HG03442 (cell line): Measurements from ENCODE around the gene PIGA.

Experiments
- ATAC-seq: cut with Tn5 transposase; IDR thresholded peaks from one replicate; pipeline ENCODE4 v1.9.1; 2021; ENCODE audit warnings: mild to moderate bottlenecking, moderate library complexity; ENCODE audit not compliant: unreplicated experiment

Gene PIGA, protein sequence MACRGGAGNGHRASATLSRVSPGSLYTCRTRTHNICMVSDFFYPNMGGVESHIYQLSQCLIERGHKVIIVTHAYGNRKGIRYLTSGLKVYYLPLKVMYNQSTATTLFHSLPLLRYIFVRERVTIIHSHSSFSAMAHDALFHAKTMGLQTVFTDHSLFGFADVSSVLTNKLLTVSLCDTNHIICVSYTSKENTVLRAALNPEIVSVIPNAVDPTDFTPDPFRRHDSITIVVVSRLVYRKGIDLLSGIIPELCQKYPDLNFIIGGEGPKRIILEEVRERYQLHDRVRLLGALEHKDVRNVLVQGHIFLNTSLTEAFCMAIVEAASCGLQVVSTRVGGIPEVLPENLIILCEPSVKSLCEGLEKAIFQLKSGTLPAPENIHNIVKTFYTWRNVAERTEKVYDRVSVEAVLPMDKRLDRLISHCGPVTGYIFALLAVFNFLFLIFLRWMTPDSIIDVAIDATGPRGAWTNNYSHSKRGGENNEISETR

DNA sequence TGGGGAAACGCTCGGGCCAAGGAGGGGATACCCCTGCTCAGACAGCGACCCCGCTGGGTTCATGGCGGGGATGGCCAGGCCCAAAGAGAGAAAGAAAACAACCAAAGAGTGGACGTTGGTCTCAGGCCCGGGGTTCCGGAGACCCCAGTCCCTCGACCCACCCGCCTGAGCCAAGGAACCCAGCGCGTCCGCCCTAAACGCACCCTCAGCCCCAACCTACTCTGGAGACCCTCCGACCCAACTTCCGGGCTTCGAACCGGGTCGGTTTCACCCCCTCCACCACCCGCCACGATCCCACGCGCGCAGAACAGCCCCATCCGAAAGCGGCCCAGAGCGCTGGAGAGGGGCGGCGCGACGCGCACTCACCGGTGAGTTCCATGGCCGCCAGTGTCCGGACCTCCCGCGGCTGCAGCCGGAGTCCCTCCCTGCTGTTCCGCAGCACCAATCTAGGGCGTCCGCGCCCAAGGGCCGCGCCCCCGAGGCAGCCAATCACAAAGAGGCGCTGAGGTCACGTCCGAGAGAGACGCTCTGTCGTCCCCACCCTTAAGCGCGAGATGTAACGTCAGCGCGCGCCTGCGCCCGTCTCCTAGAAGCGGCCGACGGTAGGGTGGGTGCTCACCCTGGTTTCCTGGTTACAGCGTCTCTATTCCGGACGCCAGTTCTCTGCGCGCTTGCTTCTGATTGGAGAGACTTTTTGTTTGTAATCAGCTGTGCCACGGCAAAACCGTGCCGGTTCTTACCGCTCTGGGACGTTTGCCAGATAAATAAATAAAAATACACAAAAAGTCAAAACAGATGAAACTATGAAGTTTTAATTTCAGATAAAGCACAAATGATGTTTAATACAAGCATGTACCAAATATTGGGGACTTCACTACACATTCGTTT is at the start of gene PIGA:
TSS of gene PIGA (minus strand) at position 389 of the 888 bp plus-strand sequence. CDS start 3,593 bp downstream, outside the sequence.
- peak; percentile 98 for ATAC-seq

DNA sequence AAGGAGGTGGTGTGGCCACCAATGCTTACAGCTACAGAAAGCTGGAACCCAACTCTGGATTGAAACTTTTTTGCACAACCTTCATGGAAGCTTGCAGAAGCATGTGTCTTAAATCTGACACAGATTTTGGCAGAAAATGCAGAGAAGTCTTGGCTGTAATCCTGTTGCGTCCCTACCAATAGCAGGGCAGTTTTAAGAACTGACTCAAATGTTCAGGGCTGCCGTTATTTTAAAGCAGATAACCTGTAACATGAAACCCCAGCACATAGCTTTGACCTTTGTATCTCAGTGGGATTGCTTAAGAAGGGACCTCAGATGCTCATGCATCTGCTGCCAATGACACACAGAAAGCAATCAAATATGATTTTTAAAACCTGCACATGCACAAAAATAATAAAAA is 49.0 kb upstream of the PIGA start, which contains the start of gene VEGFD:
TSS of gene VEGFD (minus strand) at position 110 of the 400 bp plus-strand sequence. CDS start 467 bp downstream, outside the sequence.
- no peak for ATAC-seq

DNA sequence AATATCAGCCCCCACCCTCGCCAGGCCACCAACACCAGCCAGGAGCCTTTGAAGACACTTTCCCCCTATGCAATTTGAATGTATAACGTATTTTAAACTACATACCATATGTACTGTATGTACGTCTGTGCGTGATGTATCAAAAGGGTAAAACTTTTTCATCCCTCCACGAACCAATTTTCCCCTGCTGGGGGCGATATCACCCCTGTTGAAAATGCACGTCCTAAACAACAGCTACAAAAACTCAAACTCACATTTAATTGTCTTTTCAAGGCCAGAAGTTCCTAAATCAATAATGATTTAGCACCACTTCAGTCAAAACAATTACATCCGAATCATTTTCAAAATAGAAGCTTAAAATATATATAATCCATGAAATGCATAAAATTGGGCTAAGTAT is 47.5 kb upstream of the PIGA start:
- no peak for ATAC-seq

DNA sequence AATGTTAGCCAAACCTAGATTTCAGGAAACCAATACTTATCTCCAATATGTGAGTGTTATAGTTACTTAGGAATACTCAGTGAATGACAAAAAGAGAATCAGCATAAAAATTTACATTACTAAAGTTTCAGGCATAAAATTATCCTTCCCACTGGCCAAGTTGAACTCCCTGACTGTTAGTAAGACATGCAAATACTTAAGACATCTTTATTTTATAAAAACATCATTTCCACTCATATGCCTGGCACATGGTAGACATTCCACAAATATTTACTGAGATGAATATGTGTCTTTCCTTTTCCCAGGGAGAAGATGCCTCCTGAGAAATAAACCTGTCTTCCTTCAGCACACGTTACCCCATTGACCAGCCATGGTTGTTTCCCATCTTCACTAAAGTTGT is 41.6 kb upstream of the PIGA start:
- ATAC-seq = no peak

DNA sequence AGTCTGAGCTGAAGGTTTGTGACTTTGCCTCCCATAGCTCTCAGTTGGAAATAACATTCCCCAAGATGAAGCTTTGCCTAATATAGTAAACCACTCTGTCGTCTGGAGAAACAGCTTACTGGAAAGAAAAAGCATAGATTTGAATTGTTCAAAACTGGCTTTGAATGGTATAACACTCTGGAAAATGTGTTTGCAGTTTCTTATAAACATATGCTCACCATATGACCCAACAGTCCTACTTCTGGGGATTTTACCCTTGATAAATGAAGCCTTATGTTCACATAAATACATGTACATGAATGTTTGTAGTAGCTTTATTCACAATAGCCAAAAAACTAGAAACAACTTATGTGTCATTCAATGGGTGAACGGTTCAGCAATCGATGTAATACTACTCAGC is 38.7 kb upstream of the PIGA start:
- ATAC-seq = no peak

DNA sequence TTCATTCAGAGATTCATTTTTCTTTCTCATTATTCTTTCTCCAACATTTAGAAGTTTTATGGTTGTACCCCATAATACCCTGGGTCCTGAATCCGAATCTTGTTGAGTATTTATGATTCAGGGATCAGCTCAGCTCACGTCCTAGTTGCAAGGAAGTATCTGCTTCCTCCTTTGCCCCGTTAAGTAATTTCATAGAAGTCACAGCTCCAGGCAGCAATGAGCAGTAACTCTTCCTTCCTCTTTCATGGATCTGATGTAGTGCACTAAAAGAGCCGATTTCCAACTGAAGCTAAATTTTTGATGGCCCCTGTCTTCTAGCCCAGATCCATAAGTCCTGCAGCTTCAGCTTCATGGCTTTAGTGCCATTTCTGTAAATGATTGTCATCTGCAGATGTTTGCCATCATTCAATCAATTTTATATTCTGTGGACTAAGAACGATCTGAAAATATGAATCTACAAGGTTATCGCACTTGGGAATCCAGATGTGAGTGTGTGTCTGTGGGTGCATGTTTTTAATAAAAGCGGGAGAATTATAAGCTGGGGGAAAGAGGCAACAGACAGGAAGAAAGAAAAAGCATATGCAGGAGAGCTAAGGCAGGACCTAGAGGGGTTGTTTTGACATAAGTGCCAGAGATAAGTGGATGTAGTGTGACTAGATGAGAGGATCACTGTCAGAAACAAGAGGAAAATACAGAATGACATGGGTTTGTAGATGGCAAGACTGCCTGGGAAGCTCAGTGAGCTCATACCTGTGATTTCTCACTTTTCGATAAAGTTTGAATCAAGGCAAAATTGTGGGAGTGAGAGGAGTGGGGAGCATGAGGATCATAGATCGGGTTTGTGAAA is 31.4 kb upstream of the PIGA start:
- ATAC-seq = no peak

DNA sequence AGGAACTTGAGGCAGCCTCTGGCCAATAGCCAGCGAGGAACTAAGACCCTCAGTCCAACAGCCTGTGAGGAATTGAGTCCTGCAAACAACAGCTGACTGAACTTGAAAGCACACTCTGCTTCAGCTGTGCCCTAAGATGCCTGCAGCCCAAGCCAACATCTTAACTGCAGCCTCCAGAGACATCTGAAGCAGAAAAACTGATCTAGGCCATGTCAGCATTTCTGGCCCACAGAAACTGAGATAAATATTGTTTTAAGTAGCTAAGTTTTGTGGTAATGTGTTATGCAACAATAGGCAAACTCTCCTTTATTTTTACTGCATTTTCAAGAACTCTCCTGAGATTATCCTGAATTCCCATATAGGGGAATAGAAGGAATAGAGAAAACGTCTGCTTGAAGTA is 24.4 kb upstream of the PIGA start:
- ATAC-seq = no peak

DNA sequence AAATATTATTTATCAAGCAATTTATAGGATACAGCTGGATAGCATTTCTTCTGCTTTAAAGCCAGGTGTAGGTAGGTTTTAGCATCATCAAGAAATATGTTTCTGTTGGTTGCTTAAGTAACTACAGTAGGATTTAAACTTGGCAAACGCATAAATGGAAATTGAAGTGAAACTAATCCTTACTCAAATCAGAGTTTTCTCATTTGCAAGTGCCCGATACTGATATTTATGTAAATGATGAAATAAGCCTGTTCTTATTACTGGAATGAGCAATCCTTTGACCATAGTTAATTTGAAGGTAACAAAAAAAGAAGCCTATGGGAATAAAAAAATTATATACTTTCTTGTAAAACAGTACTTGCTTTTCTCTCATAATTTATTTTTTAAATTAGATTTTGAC is 23.2 kb upstream of the PIGA start:
- ATAC-seq = no peak

DNA sequence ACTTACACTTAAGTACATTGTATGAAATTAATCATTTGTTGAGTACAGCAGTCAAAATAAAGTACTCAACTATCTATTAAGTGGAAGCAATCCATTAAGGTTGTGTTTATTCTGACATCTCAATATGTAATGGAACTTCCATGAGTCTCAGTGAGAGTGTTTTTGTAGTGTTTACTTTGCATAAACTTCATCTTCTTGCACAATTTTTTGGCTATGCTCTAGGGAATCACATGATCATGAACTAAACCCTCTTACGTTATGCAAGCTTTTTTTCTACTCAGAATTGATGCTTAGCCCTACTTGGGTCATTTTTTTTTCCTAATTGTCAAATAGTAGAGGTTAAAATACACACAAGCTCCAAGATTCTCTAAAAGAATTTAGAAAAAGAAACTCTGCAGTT is 21.1 kb upstream of the PIGA start:
- no peak for ATAC-seq

DNA sequence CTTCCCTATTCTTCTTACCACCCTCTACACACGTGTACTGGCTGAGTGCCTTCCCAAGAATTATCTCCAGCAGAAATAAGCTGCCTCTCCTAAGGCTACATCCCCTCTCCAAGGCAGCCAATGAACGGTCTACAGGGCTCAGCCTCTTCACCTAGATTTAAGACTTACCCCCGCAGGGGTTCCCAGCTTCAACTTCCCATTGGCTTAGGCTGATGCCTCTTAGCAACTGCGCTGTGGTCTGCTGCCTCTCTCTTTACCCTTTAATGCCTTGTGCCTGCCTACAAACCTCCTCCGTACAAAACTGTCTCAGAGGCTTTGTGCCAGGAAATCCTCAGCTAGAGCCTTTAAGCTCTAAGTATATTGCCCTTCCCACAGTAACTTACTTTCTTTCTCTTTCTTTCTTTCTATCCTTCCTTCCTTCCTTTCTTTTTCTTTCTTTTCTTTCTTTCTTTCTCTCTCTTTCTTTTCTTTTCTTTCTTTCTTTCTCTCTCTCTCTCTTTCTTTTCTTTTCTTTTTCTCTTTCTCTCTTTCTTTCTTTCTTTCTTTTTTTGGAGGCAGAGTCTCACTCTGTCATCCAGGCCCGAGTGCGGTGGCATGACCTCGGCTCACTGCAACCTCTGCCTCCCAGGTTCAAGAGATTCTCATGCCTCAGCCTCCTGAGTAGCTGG is 15.1 kb upstream of the PIGA start:
- no peak for ATAC-seq

DNA sequence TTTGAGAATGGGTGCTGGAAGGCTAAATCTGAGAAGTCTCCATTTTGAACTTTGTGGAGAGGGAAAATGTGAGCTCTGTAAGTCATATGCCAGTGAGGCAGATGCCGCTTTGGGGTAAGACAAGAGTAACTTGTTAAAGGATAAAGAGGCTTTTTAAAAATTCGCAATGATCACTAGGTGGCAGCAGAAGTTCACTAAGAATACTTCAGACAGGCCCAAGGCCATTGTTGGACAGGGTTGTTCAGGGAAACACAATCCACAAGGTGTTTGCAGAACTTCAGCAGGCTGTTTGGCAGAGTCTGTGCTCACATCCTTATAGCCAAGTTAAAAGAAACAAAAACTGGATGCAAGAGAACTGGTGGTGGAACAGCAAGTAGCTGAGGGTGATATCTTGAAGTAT is 13.7 kb upstream of the PIGA start:
- ATAC-seq = no peak

DNA sequence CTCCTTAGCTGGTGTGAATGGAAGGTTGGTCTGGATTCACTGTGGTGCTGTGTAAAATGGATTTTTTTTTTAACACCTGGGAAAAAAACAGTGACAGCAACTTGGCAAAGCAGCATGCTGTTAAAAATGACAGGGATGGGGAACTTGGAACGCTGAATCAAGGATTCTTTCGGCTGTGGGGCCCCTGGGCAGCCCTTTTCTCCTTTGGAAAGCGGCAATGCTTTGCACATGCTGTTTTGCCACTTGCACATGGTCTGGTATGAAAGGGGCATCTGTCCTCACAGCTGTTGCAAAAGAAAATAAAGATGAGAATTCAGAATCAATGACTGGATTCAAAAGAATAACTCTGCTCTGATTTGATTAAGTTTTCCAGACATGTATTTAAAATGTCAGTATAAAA is 10.7 kb upstream of the PIGA start:
- no peak for ATAC-seq

DNA sequence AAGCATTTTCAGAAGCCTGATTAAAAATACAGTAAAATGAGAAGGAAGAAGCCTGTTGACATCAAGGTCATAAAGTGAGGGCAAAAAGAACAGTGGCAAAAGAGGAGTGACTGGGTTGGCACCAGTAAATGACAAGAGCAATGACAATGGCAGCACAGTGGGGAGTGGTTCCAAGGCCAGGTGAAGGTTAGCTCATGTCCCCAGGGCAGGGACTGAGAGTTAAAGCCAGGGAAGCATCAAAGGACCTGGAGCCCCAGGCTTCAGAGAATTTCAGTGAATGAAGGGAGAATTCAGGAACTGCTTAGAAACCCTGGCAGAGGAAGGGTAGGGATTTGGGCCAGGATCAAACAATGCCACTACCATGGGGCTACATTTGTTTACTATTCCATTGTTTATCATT is 8.8 kb upstream of the PIGA start:
- no peak for ATAC-seq

DNA sequence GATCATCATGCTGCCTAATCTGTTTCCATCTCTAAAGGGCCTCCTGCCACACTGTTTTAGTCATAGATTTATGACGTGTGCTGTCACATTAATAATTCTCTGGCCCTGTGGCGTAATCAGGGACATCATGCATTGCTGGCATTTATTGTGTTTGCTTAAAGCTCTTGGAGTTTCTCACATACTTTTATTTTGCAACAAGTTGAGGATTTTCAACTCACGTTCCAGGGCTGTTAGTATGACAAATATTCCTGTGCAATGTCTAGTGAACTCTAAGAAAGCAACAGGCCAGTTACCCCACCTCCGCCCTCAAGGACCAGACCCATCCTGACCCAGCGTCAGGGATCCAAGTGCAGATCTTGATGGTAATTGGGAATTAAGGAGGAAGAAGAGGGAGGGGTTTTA is 7.8 kb upstream of the PIGA start:
- ATAC-seq = no peak

DNA sequence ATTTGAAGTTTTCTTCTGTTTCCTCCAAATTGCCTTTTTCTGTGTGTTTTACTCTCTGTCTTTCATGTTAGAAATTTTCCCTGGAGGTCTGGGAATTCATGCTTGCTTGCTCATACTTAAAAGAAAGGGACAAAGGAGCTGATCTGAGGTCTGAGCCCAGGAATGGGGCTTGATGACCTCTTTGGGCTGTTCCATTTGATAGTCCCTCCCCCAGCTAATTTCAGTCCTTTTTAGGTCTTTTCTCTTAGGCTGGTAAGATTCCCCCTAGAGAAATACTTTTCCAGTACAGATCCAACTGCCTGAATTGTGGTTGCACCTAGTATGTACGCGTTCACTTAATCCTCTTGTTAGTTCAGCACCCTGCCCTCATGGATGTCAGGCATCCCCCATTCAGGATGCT is 5.5 kb upstream of the PIGA start:
- ATAC-seq = no peak

DNA sequence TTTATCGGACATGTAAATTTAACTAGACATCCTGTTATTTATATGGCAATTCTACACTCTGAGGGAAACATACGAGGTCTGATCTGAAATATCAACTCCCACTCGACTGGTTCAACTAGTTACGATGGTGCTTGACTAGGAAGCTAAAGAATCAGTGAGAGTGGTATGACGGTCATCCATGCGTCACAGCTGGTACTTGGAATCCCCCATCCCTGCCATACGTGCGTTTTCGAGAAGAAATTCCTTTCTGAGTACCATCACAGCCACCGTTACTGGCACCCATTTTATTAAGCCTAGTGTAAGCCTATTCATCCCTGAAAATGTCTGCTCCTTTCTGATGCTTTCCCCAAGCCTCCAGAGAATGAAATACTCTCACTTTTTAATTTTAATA is 695 bp upstream of the PIGA start:
- no peak for ATAC-seq

DNA sequence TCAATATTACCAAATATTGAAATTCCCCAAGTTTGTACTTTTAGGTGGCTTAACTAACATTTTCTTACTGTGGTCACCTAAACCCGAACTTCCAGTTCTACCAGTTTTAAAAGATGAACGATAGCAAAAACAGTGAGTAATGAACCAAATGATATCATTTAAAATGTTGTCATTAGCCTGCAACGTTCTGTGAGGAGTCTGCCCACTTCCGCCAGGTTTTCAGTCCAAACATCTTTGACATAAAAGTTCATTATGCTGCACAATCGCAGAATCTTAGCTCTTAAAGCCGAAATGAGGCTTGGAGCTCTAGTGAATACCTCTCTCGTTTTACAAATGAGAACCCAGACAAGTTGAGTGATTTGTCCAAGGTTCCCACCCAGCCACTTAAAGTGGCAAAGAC is 762 bp downstream of the PIGA start:
- no peak for ATAC-seq

DNA sequence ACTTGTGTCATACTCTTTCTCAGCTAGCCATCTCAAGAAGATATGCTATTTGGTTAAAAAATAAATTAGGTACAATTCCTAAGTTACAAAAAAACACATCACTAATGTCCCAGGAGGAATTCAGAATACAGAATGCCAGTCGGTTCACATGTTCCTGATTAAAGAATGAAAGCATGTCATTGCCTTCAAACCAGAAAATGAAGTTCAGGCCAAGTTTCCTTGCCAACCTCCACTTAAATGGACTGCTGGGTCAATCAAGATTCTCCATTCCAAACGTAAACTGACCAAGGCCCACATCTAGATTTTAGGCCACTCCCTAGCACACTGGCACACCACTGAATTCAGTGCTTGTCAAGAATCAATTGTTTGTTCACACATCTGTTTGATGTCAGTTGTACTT is 6.5 kb downstream of the PIGA start:
- ATAC-seq = no peak

DNA sequence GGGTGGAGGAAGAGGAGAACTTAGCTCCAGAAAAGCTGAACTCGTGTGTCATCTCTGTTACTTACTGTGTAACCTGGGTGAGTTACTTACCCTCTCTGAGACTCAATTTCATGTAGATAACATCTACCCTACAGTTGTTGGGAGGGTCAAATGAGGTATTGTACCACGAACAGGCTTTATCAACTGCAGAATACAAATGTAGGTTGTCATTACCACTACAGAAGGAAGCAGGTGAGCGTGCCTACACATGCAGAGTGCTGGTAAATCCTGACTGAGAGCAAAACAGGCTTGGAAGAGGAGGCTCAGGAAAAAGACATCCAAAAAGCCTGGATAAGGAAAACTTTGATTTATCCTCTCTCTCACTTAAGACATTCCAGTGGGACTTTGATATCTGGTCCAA is 7.2 kb downstream of the PIGA start:
- ATAC-seq = no peak

DNA sequence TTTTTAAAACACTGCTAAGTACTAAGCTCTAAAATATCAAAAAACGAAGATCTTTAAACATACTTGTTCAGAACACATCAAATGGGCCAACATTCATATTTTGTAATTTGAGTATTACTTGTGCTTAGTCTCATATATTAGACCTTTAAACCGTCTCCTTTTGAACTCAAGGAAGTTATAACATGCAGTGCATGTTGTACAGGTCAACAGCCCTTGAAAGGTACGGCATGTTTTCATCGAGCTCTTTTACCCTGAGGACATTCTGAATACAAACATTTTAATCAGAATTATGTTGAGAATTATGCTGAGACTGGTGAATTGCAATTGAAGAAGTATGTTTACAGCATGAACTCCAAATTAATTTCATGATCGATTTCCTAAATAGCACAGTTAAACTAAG is 12.9 kb downstream of the PIGA start:
- no peak for ATAC-seq
